Activated T-cell treated with anti-CD3 and anti-CD28 coated beads for 1 hour (primary cell): ENCODE data around the gene CAMTA1.

Experiments used
- DNase-seq: peaks from one replicate; pipeline ENCODE4 v3.0.0-alpha.2; 2020; ENCODE audit warnings: low read depth

Gene CAMTA1

DNA sequence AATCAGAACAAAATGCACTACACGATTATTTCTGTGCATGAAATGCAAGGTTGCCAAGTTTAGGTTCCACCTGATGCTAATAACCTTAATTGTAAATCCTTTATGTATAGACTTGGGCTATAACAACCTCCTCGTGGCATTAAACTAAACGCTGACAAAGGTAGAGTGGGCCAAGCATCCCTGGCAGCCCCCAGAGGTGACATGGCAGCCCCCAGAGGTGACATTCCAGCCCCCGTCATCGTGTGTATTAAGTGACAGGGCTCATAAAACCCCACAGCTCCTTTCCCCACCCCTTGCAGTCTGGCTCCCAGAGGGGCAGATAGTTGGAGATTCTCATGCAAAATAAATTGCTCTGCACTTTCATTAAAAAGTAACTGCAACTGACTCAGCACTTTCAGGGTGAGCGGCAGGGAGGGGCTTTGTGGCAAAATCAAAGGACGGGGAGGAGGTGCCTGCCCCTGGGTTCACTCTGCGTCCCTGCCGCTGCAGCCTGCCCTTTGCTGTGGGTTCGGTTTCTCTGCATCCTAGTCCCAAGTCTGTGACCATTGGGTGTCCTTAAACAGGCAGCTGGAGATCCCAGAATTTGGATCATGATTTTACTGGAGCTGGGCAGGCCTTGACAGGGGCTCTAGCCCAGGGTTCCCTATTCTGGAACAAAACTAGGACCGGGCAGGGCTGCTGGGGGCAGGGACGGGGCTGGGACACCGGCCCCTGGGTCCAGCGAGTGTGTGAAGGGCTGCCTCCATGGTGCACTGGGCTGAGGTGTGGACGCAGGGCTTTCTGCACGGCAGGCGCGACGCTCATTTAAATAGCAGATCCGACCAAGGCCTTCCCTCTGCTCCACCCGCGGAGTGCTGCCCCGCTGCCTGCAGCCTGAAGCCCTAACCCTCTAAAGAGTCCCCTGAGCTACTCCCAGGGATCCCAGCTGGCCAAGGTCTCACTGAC lies 751.0 kb downstream of the CAMTA1 start:
- DNase-seq, result no peak

DNA sequence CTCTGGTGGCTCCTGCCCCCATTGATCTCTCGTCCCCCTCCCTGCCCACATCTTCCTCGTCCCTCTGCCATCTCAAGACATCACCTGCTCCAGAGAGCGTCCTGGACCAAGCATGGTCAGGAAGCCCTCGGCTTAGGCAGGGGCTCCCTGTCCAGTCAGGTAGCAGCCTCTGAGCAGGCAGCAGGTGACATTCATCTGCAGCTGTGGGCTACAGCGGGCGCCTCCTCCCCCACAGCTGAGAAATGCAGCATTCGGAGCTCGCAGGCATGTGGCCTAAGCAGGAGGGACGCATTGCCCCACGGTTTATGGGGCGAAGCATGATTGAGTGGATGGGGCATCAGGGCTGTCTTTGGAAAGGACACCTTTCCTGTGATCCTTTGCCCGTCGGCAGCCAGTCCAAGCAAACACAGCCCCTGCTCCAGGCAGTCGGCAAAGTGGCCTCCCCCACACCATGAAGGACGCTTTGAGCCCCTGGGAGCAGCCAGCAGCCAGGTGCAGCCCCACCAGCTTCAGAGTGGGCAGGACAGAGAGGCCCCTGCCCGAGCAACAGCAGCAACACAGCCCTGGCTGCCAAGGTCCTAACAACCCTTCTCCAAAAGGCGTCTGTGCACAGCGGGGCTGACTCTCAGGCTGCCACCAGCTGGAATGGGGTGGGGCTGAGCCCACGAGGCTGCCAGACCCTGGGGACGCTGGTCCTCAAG lies 751.8 kb downstream of the CAMTA1 start:
- no peak for DNase-seq

DNA sequence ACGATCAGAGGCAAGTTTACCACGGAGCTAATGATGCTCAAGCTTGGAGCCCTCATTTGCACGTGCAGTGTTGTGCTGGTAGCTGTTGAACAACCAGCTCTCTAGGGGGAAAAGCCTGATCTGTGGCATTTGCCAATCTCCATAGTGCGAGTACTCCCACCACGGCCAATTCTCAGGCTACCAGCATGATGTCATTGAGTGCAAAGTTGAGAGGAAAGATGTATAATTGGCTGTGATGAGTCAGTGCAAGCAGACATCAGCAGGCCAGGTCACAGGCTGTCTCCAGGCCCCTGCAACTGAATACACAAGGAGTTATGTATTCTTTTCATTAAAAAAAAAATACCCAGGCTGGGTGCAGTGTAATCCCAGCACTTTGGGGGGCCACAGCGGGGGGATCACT lies 752.8 kb downstream of the CAMTA1 start:
- no peak for DNase-seq

DNA sequence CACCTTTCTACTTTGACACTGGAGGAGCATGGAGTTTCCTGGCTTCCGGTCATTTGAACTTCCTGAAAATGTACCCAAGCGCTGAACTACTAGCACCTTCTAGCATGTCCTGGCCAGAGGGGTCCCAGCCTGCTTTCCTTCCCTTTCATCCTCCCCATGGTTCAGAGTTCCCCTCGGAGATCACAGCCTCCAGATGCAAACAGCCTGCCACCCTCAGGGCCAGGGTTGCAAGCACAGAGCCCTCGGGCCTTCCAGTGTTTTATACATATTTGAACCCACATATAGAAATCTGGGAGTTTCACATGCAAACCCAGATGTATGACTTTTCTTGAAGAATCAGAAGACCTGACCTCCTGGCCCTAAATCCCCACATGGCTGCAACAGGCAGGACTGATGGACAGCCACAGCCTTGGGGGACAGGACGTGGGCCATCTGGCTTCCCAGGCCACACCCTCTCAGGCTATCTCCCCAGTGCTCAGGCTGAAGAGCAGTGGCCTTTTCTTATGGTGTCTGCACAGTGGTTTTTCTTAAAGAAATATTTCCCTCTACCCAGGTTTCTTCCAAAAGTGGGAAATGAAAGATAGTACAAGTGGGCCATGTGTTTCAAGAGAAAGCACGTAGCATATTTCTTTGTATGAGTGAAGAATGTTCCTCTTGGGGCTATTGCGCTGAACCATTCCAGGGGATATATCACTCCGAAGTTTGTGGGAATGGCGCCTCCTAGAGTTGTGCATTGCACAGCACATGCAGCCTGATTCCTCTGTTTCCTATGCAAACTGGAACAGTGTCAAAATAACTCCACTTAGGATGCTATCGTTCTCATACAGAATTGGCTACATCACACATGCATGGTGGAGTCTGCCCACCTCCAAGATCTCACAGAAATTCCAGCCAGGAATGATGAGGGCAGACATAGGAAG lies 753.9 kb downstream of the CAMTA1 start:
- DNase-seq, result no peak

DNA sequence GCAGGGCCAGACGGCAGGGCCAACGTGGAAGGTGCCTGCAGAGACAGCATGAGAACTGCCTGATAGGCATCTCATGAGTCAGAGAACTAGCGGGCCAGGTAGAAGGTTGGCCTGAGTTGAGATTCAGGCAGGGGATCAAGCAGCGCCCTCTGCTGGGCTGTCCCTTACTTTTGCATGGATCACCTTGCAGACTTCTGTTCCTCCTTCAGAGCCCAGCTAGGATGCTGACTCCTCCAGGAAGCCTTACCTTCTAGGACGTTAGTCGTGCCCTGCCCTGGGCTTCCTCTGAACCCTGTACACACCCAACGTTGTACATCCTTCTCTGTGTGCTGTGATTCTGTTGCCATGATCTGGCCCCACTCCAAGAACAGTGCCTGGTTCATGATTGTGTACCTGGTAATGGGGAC lies 754.5 kb downstream of the CAMTA1 start:
- DNase-seq, result no peak

DNA sequence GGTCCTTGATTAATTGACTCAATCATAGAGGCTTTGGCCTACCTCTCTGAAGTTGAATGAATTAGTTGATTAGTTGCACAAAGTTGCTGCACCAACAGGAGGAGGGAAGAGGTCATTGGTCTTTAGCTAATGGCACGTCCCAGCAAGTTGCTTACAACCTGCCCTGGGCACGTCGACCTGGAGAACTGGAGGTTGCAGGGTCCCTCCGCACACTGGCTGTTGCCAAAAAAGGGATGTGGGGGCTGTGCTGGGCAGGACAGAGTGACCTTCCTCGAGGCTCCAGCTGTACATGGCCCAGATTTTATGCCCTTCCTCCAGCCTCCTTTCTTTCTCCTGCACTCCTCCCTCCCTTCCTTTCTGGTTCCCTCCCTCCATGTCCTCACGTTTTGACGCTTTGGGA lies 755.6 kb downstream of the CAMTA1 start:
- DNase-seq, result no peak

DNA sequence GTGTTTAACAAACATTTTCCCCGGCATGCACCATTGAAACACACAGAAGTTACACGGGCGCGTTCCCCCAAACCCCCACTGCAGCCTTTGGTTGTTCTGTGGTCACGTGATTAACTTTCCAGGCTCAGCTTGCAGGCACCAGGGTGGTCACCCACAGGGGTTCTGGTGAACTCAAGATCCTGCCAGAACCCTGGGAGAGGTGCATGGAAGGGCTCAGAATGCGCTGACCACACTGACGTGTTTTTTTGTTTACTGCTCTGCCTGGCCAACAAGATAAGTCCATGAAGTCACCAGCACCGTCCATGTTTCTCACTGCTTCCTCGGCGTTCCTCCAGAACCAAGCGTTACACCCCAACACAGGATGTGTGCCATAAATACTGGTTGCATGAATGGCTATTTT lies 756.4 kb downstream of the CAMTA1 start:
- DNase-seq, result no peak

DNA sequence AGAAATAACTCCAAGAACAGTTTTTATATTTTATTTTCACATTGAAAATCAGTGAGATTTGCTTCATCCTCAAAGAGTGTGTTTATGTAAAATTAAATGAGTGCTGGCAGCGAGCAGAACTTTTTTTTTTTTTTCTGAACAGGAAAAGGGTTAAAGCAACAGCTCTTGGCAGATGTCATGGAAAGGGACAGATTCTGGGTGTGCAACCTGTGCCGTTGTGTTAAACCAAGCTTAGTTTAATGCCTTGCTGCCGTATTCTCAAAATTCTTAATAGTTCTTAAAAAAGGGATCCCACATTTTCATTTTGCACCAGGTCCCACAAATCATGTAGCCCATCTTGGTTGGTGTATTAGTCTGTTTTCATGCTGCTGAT lies 758.5 kb downstream of the CAMTA1 start:
- DNase-seq, result no peak

DNA sequence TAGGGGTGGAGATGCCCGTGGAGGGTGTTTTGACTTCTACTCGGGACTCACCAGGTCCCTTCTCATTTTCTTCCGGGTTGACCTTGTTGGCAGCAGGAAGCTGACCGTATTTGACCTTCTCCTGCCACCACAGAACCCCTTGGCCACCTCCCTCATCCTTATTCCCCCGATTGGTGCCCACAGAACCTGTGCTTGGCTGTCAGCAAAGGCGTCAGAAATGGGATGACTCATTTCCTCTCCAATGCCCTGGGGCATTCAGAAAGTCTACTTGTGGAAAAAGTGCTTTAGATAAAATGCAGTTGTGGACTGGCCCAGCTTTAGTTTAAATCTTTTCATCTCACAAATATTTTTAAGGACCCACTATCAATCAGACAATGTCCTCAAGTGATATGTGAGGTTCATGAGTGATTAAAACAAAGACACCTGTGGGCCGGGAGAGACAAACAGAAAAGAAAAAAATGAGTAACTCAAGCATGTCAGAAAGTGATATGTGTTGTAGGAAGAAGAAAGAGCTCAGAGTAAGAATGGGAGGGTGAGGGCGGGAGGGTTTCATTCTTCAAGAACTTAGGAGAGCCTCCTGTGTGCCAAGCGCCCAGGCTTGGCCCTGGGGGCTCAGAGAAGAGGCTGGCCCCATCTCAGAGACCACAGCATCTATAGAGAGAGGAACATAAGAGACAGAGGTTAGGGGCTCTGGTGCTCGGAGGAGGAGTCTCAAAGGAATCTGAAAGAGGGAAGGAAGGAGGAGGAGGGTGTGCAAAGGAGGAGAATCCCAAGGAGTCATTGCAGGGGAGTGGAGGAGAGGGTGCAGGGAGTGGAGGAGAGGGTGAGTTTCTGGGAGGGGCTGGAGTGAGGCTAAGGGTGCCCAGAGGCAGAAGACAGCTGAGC lies 764.3 kb downstream of the CAMTA1 start:
- no peak for DNase-seq

DNA sequence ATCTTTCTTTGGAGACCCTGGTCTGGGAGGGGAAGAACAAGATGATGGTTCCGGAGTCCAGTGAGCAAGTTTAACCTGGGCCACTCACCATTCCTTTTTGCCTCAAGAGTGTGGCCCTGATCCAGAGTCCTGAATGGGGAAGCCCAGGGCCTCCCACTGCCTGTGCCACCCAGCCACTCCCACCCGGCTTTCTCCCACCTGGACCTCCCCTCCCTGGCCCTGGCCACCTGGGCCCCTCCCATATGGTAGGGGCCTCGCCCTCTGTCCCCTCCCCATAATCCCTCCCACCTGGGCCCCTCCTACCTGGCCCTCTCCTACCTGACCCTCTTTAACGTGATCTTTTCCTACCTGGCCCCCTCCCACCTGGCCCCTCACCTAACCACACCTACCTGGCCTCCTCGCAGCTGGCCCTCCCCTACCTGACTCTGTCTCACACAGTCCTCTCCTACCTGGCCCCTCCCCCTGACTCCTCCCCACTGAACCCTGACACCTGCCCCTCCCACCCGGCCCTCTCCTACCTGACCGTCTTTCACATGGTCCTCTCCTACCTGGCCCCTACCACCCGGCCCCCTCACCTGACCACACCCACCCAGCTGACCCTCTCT lies 765.1 kb downstream of the CAMTA1 start:
- DNase-seq, result no peak

DNA sequence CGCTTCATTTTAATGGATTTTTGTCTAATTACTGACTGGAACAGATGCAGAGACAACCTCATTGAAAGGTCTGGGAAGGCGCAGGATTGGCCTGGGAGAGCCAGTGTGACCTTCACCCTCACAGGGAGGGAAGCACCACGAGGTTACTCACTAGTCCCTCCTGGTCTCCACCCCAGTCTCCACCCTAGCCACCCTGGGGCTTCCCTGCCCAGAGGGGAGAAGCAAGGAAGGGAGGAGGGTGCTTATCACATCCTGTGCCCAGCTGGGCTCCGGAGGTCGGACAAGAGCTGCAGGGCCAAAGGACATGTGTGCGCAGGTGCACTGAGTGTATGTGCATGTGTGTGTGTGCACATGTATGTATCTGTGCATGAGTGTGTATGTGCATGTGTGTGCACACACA lies 765.7 kb downstream of the CAMTA1 start:
- DNase-seq, result no peak

DNA sequence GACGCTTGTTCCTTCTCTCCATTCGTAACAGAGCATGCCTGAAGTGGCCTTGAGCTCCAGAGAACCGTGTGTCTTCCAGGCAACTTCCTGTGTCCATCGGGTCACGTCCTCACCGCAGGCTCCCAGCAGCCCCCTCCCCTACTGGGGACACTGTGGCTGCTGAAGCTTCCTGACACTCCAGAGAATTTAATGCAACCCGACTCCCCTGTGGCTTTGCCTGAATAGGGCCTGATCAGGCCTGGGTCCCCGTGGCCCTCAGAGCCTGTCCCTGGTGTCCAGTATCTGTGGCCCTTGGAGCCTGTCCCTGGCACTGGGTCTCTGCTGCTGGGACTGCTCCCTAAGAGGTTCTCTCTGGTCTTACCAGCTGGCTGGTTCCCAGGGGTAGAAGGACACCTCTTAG lies 766.2 kb downstream of the CAMTA1 start:
- no peak for DNase-seq

DNA sequence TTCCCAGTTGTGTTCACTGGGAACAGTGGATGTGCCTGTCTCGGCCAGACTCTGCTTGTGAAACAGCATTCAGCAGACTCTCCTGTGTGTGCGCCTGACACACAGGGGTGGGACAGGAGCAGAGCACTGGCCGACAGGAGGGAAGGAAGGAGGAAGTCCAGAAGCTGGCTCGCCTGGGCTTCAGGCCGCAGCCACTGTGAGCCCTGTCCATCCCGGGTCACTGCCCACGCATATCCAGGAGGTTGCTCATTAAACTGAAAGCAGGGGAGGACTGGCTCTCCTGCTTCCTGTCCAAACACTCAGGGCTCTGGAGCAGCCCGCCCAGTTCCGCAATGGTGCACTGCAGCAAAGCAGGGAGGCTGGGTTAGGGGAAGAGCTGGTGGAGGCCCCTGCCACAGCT lies 767.1 kb downstream of the CAMTA1 start:
- no peak for DNase-seq

DNA sequence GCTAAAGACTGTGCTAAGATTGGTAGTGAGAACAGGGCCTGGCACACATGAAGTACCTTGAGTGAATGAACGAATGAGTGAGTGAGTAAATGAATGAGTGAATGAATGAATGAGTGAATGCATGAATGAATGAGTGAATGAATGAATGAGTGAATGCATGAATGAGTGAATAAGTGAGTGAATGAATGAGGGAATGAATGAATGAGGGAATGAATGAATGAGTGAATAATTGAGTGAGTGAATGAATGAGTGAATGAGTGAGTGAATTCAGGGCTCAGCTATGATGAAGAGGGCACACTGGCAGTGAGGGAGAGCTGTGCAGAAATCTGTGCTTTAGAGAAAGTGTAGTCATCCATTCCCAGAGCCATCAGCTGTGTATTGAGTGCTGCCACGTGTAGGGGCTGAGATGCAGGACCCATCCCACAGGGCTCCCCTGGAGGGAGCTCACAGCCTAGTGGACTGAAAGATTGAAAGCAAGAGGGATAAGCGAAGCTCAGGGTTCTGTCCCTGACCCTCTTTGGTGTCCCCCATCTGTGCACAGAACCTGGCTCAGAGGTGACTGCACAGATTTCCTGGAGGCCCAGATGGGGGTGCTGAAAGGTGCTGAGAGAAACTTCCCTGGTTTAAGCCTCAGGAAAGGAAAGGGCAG lies 767.9 kb downstream of the CAMTA1 start:
- no peak for DNase-seq

DNA sequence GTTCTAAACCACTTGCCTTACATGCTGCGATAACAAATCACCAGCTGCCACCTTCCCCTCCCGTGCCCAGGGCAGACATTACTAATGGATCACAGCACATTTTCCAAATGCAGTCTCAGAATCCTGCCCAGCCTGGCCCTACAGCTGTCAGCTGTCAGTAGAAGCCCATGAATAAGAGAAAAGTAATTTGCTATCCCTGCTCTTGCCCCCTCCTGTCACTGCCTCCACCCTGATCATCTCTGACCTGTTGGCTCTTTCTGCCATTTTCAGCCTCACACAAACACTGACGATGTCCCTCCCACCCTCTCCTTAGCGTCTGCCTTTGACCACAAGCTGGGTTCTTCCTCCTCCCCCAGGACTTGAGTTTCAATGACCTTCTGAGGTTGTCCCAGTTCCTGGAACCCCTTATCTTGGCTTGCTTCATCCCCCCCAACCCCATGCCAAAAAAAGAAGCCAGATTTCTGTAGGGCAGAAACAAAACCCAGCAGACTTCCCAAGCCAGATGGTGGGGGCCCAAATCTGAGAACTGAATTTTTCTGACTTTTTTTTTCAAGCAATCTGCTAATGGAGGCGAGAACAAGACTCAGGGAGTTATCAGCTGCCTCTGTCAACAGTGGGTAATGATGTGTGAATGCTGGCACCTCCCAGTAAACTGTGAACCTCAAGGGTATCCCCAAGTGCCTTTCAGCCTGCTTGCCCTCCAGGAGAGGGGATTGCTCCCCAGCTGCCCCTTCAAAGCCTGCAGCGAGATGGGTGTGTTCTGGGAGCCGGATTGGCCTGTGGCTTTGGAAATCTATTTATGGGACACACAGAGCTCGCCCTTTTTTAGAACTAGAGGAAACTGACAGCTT lies 769.4 kb downstream of the CAMTA1 start:
- no peak for DNase-seq

DNA sequence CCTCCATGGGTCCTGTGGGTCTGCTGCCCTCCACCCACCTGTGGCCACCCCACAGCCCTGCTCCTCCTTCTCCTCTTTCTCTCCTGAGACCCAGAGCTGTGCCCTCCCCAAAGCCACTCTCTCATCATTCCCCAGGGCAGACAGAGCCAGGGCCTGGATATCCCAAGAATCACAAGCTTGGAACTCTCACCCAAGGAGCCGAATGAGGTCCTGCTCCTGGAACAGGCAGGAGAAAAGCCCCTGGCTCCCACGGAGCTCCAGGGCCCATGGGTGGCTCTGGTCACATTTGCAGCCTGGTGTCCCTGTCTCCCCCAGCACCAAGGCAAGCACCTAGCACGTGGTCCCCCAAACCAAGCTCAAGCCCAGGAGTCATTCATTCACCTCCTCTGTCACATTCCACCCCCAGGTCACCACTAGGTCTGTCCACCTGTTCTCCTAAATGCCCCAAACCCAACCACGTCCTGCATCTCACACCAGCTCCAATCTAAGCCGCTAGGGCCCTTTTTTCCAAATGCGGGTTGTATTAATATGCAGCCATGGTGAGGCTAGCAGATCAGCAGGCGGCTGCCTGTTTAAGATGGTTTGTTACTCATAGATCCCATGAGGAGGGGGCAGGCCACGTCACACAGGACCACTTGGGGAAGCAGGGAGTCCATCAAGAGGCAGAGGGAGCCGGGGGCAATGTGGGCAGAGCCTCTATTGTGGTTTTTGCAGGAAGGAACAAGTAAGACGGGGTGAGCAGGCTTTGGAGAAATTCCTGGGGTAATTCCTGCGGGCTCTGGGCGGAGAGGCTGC lies 770.3 kb downstream of the CAMTA1 start:
- no peak for DNase-seq

DNA sequence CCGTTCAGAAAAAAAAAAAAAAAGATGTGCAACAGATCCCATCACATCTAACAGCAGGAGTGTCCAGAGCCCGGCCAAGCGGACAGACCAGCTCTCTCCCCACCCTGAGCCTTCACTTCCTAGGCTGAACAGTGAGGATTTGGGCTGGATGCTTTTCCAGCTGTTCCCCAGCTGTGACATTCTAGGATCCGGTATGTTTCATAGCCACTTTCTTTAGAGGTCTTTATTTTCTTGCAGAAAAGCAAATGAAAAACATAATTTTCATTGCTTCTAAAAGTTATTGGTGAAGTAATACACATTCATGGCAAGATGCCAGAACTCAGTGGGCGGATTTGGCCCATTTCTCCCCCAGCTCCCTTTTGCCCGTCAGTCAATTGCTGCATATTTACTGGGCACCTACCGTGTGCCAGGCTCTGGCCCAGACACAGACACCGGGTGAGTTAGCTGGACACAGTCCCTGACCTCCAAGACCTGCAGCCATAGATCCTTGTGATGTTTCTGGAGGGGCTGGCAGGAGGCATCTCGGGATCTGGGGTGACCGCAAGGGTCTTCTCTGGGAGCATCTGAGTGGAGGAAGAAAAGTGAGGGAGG lies 772.1 kb downstream of the CAMTA1 start:
- no peak for DNase-seq

DNA sequence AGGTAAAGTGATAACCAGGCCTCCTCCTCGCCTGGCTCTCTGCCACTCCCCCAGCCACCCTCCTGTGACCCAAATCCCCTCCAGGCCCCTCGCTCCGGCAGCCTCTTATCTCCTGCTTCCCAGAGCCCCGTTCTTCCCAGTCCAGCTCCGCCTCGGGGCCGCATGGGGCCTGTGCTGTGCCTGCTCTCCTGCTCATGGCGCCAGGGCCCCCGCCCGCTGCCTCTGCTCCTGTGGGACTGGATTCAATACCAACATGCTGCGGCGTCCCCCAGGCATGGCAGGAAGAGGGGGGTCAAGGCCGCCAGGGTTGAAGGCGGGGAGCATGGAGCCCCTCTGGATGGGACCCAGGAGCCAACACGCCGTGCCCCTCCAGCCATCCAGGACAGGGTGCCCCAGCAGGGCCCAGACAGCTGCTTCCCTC lies 772.8 kb downstream of the CAMTA1 start:
- DNase-seq, result no peak
